Dedifferentiated amniotic fluid mesenchymal stem cell (primary cell): ENCODE results near the gene ZNF253.
"Not testable (repeated sequence)": the region's sequence is repeated elsewhere in the genome, so short reads cannot be mapped to it uniquely, and the experiment has no call there.

Experiments used
- DNase-seq: peaks from one replicate; pipeline ENCODE4 v3.0.0-alpha.2; 2016; ENCODE audit errors: extremely low spot score

ZNF253 gene

DNA sequence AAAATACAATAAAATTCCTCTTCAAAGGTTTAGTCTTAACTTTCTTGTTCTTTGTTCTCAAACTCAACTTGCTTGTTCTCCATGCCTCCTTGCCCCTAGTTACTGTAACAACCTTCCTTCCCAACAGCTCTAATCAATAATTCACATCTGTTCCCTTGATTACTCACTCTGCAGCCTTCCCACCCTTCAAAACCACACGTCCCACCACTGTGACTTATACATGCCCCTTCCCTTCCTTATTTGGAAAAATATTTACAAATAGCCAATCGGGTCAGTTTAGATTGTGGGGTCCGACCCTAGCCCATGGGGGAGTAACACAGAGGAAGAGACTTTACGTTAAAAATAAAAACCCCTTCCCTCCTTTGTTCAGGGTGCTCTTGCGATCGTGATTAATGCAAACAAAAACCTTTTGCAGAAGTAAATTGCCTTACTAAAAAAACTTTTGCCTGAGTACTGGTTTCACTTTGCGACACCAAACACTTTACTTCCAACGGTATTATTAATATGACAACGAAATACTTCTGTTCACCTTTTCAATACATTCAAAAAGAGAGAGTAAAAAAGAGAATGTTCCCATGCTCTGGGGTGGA is 34.6 kb downstream of the ZNF253 start:
- peak; percentile 39 for DNase-seq

- DNase-seq = peak; percentile 98
Observed at GRCh38 chr19:19900729-19901444, 35.2 kb downstream of the ZNF253 start, which contains the start of gene ZNF93. Gene ZNF93 (plus strand): TSS chr19:19900946. CDS start chr19:19901089, 143 bp downstream.

DNA sequence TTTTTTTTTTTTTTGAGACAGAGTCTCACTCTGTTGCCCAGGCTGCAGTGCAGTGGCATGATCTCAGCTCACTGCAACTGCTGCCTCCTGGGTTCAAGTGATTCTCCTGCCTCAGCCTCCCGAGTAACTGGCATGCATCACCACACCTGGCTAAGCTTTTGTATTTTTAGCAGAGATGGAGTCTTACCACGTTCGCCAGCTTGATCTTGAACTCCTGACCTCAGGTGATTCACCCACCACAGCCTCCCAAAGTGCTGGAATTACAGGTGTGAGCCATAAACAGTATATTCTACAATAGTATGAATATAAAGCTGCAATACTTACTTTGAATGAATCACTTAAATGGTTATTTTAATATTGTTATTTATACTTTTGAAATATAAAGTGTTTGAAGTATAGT is 41.9 kb downstream of the ZNF253 start:
- DNase-seq = not testable (repeated sequence)

DNA sequence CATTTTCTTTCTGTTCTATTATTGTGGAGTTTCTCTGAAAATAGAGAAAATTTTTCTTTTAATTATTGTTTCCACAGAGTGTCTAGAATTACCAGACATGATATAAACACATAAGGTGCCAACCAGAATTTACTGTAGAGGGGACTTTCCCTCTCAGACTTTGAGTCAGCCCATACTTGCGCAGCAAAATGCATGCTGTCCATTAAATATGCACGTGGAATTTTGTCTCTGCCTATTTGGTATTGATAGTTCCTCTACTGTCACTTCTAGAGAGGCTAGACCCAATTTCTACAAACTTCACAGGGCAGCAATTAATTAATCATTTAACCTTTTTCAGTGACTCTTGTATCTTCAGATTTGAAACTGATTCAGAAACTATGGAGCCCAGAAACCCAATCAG is 44.0 kb downstream of the ZNF253 start:
- DNase-seq = no peak

GRCh38 chr19:19911150-19911549 is 45.5 kb downstream of the ZNF253 start:
- no peak for DNase-seq

- DNase-seq = no peak
Observed at GRCh38 chr19:19914596-19914995, 48.9 kb downstream of the ZNF253 start.

- DNase-seq = not testable (repeated sequence)
Observed at GRCh38 chr19:19930417-19930816, 64.7 kb downstream of the ZNF253 start.

DNA sequence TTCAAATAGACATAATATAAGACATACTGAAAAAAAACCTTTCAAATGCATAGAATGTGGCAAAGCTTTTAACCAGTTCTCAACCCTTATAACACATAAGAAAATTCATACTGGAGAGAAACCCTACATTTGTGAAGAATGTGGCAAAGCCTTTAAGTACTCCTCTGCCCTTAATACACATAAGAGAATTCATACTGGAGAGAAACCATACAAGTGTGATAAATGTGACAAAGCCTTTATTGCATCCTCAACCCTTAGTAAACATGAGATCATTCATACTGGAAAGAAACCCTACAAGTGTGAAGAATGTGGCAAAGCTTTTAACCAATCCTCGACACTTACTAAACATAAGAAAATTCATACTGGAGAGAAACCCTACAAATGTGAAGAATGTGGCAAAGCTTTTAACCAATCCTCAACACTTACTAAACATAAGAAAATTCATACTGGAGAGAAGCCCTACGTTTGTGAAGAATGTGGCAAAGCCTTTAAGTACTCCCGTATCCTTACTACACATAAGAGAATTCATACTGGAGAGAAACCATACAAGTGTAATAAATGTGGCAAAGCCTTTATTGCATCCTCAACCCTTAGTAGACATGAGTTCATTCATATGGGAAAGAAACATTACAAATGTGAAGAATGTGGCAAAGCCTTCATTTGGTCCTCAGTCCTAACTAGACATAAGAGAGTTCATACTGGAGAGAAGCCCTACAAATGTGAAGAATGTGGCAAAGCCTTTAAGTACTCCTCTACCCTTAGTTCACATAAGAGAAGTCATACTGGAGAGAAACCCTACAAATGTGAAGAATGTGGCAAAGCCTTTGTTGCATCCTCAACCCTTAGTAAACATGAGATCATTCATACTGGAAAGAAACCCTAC is 68.0 kb downstream of the ZNF253 start:
- not testable (repeated sequence) for DNase-seq

- DNase-seq = no peak
Observed at GRCh38 chr19:19937403-19937802, 71.7 kb downstream of the ZNF253 start.

DNA sequence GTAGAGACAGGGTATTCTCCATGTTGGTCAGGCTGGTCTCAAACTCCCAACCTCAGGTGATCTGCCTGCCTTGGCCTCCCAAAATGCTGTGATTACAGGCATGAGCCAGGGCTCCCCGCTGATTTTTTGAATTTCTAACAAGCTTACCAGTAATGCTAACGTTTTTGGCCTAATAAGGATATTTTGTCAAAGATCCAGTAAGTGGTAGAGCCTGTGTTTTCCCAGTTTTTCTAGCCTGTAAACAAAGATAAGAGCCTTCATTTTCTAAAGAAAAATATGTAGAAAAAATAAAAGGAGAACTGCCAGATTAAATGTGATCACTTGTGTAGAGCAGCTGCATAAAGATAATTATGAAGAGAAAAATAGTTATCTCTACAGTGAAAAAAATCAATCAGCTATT is 72.8 kb downstream of the ZNF253 start:
- DNase-seq = no peak

DNA sequence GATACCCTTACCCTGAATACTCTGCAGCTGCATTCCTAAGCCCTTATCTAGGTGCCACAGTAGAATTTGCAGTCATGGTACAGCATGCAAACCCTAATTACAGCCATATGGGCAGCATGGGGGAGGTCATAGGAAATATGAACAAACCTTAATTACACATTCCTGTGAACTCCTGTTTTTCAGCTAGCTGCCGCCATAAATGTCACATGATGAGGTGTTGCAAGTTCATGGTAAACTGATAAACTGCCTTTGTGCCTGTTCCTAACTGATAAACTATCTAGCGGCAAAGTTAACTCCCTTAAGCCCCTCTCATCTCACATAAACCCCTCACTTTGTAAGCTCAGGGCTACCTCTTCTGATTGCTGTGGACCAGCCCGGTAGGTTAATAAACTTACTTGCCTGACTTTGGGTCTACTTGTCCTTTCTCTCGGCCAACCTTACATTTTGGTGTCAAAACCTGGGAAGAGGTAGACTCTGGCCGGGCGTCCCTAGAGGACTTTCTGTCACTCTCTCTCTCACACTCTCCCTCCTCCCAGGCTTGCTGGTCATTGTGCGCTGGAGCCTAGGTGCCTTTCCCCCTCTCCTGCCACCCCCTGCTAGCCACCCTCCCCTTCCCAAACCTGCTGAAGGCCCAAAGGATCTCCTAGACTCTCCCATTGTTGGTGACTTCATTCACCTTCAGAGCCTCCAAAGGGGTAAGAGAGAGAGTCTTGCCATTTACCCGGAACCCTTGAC is 78.3 kb downstream of the ZNF253 start:
- no peak for DNase-seq
